ENCODE data around the gene NDUFS2.

NDUFS2 gene

GRCh38 chr1:161201836-161202712 lies at the start of gene NDUFS2:
Gene NDUFS2 (plus strand): TSS chr1:161202367. CDS start chr1:161202386, 19 bp downstream.
- peak; percentile 99 for DNase-seq

- DNase-seq = no peak
Measured at GRCh38 chr1:161153176-161153575, 49.0 kb upstream of the NDUFS2 start.

GRCh38 chr1:161153682-161154337 lies 48.4 kb upstream of the NDUFS2 start, which contains the start of gene UFC1:
Gene UFC1 (plus strand): TSS chr1:161153978. CDS start chr1:161153998, 20 bp downstream.
- DNase-seq = peak; percentile 91

- no peak for DNase-seq
Measured at GRCh38 chr1:161157867-161158266, 44.3 kb upstream of the NDUFS2 start.

- DNase-seq = no peak
Measured at GRCh38 chr1:161158316-161159010, 43.7 kb upstream of the NDUFS2 start.

GRCh38 chr1:161159087-161159912 lies 42.9 kb upstream of the NDUFS2 start, which contains the start of gene USP21:
Gene USP21 (plus strand): TSS chr1:161159500. CDS start chr1:161160641, 1,141 bp downstream.
- peak; percentile 84 for DNase-seq

- no peak for DNase-seq
Measured at GRCh38 chr1:161159913-161160243, 42.3 kb upstream of the NDUFS2 start.

GRCh38 chr1:161160671-161161145 lies 41.5 kb upstream of the NDUFS2 start:
- DNase-seq = no peak

- no peak for DNase-seq
Measured at GRCh38 chr1:161161652-161162051, 40.5 kb upstream of the NDUFS2 start.

GRCh38 chr1:161162052-161162451 lies 40.1 kb upstream of the NDUFS2 start:
- no peak for DNase-seq

- DNase-seq = no peak
Measured at GRCh38 chr1:161162806-161163205, 39.4 kb upstream of the NDUFS2 start.

- no peak for DNase-seq
Measured at GRCh38 chr1:161163793-161164192, 38.4 kb upstream of the NDUFS2 start.

- no peak for DNase-seq
Measured at GRCh38 chr1:161164901-161165610, 37.1 kb upstream of the NDUFS2 start.

- DNase-seq = peak; percentile 99
Measured at GRCh38 chr1:161165742-161166668, 36.2 kb upstream of the NDUFS2 start, which contains the start of gene PPOX. Gene PPOX (plus strand): TSS chr1:161166426. CDS start chr1:161166848, 422 bp downstream.

- DNase-seq = no peak
Measured at GRCh38 chr1:161166669-161167548, 35.3 kb upstream of the NDUFS2 start.

- DNase-seq = no peak
Measured at GRCh38 chr1:161168906-161169305, 33.3 kb upstream of the NDUFS2 start.

GRCh38 chr1:161171191-161171590 lies 31.0 kb upstream of the NDUFS2 start:
- DNase-seq = no peak

- no peak for DNase-seq
Measured at GRCh38 chr1:161171696-161172095, 30.5 kb upstream of the NDUFS2 start.

GRCh38 chr1:161172349-161172748 lies 29.8 kb upstream of the NDUFS2 start:
- no peak for DNase-seq
